Keratinocyte (primary cell): Measurements from ENCODE around the gene NMBR. TPM values are rescaled to one million over a fixed set of nuclear protein-coding genes. Genes with fewer than 3 reads are reported as not detected.
"Not testable (repeated sequence)": the region's sequence is repeated elsewhere in the genome, so short reads cannot be mapped to it uniquely, and the experiment has no call there.

Source experiments
- DNase-seq: peaks from one replicate; pipeline ENCODE4 v3.0.0-alpha.2; 2011; ENCODE audit warnings: low read depth, missing footprints, low spot score
- FAIRE-seq: peaks from 2 replicates; lab custom pipeline; 2011; peaks lifted over from hg19 to GRCh38; lab: Jason Lieb, UNC
- H2AFZ ChIP-seq: 2 replicates; pipeline ENCODE4 v1.6.0; 2012; ENCODE audit warnings: low read length, control low read depth, inconsistent platforms; ENCODE audit not compliant: control insufficient read depth
- H3K27ac ChIP-seq: 2 replicates; pipeline ENCODE4 v1.5.1; 2011; ENCODE audit warnings: low read length; ENCODE audit not compliant: control insufficient read depth, insufficient read depth
- H3K27me3 ChIP-seq: 3 replicates; pipeline ENCODE4 v1.6.0; 2011; ENCODE audit warnings: low read length; ENCODE audit not compliant: control insufficient read depth, insufficient read depth; ENCODE audit errors: extremely low read depth
- H3K36me3 ChIP-seq, 2 experiments: 2 replicates in 1 of 2; 3 replicates in 1 of 2; pipeline ENCODE4 v1.5.1; 2011; ENCODE audit warnings: low read length in 2 of 2, mild to moderate bottlenecking in 1 of 2; ENCODE audit not compliant: control insufficient read depth in 2 of 2, insufficient read depth in 2 of 2; ENCODE audit errors: extremely low read depth in 1 of 2
- H3K4me1 ChIP-seq: 3 replicates; pipeline ENCODE4 v1.5.1; 2011; ENCODE audit warnings: low read length; ENCODE audit not compliant: control insufficient read depth, insufficient read depth; ENCODE audit errors: extremely low read depth
- H3K4me2 ChIP-seq: 3 replicates; pipeline ENCODE4 v1.6.0; 2011; ENCODE audit warnings: low read depth, low read length; ENCODE audit not compliant: control insufficient read depth, insufficient read depth; ENCODE audit errors: extremely low read depth
- H3K4me3 ChIP-seq, 3 experiments: fragments of 200-600 bp in 1 of 3; sonication (generic) in 1 of 3; 2 replicates in 2 of 3; 3 replicates in 1 of 3; pipeline ENCODE4 v1.5.1; 2011 to 2016; ENCODE audit warnings: low read length in 3 of 3, mild to moderate bottlenecking in 3 of 3, control low read depth in 2 of 3, inconsistent platforms in 1 of 3, low read depth in 1 of 3, mixed read lengths in 1 of 3, mixed run types in 1 of 3, moderate library complexity in 1 of 3; ENCODE audit not compliant: control insufficient read depth in 2 of 3, insufficient read depth in 2 of 3; ENCODE audit errors: extremely low read depth in 1 of 3
- H3K79me2 ChIP-seq: 2 replicates; pipeline ENCODE4 v1.6.0; 2012; ENCODE audit warnings: low read length; ENCODE audit not compliant: control insufficient read depth, insufficient read depth
- H3K9ac ChIP-seq: 3 replicates; pipeline ENCODE4 v1.6.0; 2011; ENCODE audit warnings: low read length; ENCODE audit not compliant: control insufficient read depth, insufficient read depth; ENCODE audit errors: extremely low read depth
- H3K9me1 ChIP-seq: 3 replicates; pipeline ENCODE4 v1.6.0; 2011; ENCODE audit warnings: low read length; ENCODE audit not compliant: control insufficient read depth, insufficient read depth; ENCODE audit errors: extremely low read depth
- H3K9me3 ChIP-seq: 2 replicates; pipeline ENCODE4 v1.5.1; 2012; ENCODE audit warnings: low read depth, low read length; ENCODE audit not compliant: control insufficient read depth
- H4K20me1 ChIP-seq: 3 replicates; pipeline ENCODE4 v1.6.0; 2011; ENCODE audit warnings: low read length; ENCODE audit not compliant: control insufficient read depth, insufficient read depth; ENCODE audit errors: extremely low read depth
- EZH2 ChIP-seq: IDR thresholded peaks from one replicate; pipeline ENCODE4 v1.6.1; 2012; ENCODE audit warnings: inconsistent platforms, mild to moderate bottlenecking, low read length, moderate library complexity
- dilution Hi-C: fragments of 300-500 bp; cut with MboI; formaldehyde crosslinking; loops from one replicate; pipeline ENCODE4 v1.7.0; 2020; ENCODE audit warnings: low sequenced_read_pairs; ENCODE audit not compliant: extremely low pct_ligation_motif_present
- polyA plus RNA-seq, 5 experiments: library from polyadenylated mRNA; depleted of rRNA in 3 of 5; stranded (reverse) in 3 of 5; stranded (forward) in 1 of 5; unstranded in 1 of 5; fragments of >200 nt; gene quantifications; 1 replicate in 1 of 5; 2 replicates in 3 of 5; 3 replicates in 1 of 5; pipeline versions ENCODE4 v1.2.1 to v1.2.3, GENCODE V29; 2011 to 2012; ENCODE audit warnings: missing spikeins in 2 of 5, low read depth in 1 of 5, low replicate concordance in 1 of 5
- TF ChIP-seq, protein P1 (sequence below), 3 experiments: IDR thresholded peaks in 1 of 3; conservative IDR thresholded peaks in 1 of 3; optimal IDR thresholded peaks in 1 of 3; 2 replicates in 2 of 3; 3 replicates in 1 of 3; pipeline versions ENCODE3 to v1.5.1; 2011; ENCODE audit warnings: low read length in 3 of 3, mild to moderate bottlenecking in 3 of 3, moderate library complexity in 2 of 3, control low read depth in 1 of 3, inconsistent platforms in 1 of 3; ENCODE audit not compliant: insufficient read depth in 2 of 3; ENCODE audit errors: extremely low read depth in 1 of 3

NMBR gene
- polyA plus RNA-seq, 1 donor (not counting 4 experiments of a cell fraction or from before 2014, with no cell fraction given), result not detected

DNA sequence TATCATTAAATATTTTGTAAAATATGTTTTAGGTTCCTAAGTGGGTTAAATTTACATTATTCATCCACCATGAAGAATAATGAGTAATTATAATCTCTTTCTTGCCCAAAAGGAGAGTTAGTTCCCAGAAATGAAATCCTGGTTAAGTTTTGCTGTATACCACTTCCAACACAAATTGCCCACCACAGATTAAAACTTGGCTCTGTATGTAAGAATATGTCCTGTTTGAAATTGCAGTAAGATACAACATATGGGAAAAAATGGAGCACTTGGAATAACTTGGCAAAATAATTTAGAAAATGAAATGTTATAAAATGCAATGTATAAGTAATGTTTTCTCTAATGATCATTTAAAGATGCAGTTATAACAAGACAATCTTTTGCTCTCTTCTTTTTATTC is 78.5 kb downstream of the NMBR start:
- Histone ChIP-seq H3K9ac (no peak overlapping the region), H3K4me2 (no peak overlapping the region), H3K79me2 (no peaks in the 10 kb centered on the region), H3K9me3 (no peaks in the 10 kb centered on the region), H3K27me3 (no peaks in the 10 kb centered on the region), H3K9me1 (no peaks in the 10 kb centered on the region), H4K20me1 (no peaks in the 10 kb centered on the region), H2AFZ (no peak overlapping the region), H3K4me1 (no peaks in the 10 kb centered on the region), H3K36me3 (no peaks in the 10 kb centered on the region), H3K27ac (no peak overlapping the region), H3K4me3 (no peak overlapping the region)
- dilution Hi-C loops, result no loop called here
- no peak for FAIRE-seq
- no peak for DNase-seq
- TF ChIP-seq EZH2, result no peak
- TF ChIP-seq, protein P1, sequence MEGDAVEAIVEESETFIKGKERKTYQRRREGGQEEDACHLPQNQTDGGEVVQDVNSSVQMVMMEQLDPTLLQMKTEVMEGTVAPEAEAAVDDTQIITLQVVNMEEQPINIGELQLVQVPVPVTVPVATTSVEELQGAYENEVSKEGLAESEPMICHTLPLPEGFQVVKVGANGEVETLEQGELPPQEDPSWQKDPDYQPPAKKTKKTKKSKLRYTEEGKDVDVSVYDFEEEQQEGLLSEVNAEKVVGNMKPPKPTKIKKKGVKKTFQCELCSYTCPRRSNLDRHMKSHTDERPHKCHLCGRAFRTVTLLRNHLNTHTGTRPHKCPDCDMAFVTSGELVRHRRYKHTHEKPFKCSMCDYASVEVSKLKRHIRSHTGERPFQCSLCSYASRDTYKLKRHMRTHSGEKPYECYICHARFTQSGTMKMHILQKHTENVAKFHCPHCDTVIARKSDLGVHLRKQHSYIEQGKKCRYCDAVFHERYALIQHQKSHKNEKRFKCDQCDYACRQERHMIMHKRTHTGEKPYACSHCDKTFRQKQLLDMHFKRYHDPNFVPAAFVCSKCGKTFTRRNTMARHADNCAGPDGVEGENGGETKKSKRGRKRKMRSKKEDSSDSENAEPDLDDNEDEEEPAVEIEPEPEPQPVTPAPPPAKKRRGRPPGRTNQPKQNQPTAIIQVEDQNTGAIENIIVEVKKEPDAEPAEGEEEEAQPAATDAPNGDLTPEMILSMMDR (optimal IDR thresholded peaks at IDR 0.05 in 1 of 3, IDR thresholded peaks at IDR 0.05 in 1 of 3, conservative IDR thresholded peaks at IDR 0.05 in 1 of 3; ENCODE audit: extremely low read depth in 1 of 3, insufficient read depth in 2 of 3, low read length in 3 of 3), result no peak

DNA sequence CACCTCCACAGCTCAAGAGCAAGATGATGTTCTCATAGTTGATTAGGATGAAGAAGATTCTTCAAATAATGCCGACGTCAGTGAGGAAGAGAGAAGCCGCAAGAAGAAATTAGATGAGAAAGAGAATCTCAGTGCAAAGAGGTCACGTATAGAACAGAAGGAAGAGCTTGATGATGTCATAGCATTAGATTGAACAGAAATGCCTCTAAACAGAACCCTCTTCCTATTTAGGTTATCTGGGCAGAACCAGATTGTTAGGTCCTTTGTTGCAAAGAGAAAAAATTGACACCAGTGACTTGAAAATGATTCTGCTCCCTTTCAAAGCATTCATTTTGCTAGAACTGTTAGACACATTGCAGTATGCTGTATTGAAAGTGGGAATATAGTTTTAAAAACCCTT is 84.1 kb downstream of the NMBR start:
- H3K4me1 ChIP-seq, H3K9me1 ChIP-seq, H3K9ac ChIP-seq, H3K27me3 ChIP-seq, FAIRE-seq, H3K9me3 ChIP-seq, H2AFZ ChIP-seq, H3K79me2 ChIP-seq, DNase-seq, H3K4me3 ChIP-seq, H3K4me2 ChIP-seq, H3K36me3 ChIP-seq, H4K20me1 ChIP-seq, H3K27ac ChIP-seq, dilution Hi-C loops: not testable (repeated sequence)

DNA sequence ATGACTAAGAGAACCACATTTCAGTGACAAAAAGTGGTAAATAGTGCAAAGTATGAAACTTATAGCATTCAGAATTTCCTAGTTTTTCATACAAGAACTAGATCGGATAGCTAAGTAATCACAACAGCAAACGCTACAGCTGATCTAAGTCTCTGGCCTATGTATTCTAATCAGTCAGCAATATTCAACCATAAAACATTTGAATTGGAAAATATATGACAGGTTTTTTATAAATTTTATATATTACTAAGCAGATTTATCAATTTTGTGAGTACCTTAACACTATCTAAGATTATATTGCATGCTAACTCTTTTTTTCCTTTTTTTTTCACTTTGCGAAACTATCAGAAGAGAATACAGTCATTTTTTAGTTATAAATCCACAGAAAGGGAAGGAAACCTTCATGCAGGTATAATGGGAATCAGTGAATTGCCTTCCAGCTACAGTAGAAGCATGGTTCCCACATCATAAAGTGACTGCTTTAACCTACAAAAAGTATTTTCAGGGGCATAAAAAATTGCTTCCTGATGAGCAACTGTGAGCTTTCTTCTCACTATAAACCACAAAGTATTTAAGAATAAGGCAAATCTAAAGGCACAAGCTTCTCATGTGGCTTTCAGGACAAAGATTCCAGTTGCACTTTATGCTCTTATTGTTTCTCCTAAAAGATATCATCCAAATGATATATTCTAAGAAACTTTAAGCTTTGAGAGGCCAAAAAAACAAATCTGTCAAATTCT is 88.2 kb downstream of the NMBR start:
- Histone ChIP-seq H3K27ac (no peak overlapping the region), H3K9ac (no peak overlapping the region), H3K79me2 (no peaks in the 10 kb centered on the region), H3K4me1 (no peaks in the 10 kb centered on the region), H3K9me3 (no peaks in the 10 kb centered on the region), H4K20me1 (no peaks in the 10 kb centered on the region), H3K9me1 (no peaks in the 10 kb centered on the region), H3K36me3 (no peaks in the 10 kb centered on the region), H3K4me2 (no peak overlapping the region), H3K27me3 (no peaks in the 10 kb centered on the region), H3K4me3 (no peak overlapping the region), H2AFZ (no peak overlapping the region)
- dilution Hi-C loops, result no loop called here
- DNase-seq (no peak), FAIRE-seq (no peak)
- no peak for TF ChIP-seq EZH2
- TF ChIP-seq, protein P1 (optimal IDR thresholded peaks at IDR 0.05 in 1 of 3, IDR thresholded peaks at IDR 0.05 in 1 of 3, conservative IDR thresholded peaks at IDR 0.05 in 1 of 3; ENCODE audit: extremely low read depth in 1 of 3, insufficient read depth in 2 of 3, low read length in 3 of 3), result no peak
